ENCODE measurements around the gene CEMIP. TPM values are rescaled to one million over a fixed set of nuclear protein-coding genes. Genes with fewer than 3 reads are reported as not detected.

CEMIP gene
- polyA plus RNA-seq, 3 donors, result not detected

GRCh38 chr15:80779658-80780415, 667 bp downstream of the CEMIP start:
- Histone ChIP-seq H3K4me2 (replicated peaks; ENCODE audit: extremely low read depth, low read length, poor library complexity, severe bottlenecking) (peak overlapping the region; percentile 71), H3K9ac (ENCODE audit: insufficient read depth, low read length, poor library complexity, severe bottlenecking) (no peak overlapping the region), H3K27me3 (ENCODE audit: control insufficient read depth in 2 of 2, insufficient read depth in 2 of 2, low read length in 2 of 2) (peaks cover 47 to 63% of the 10 kb centered on the region in 2 donors), H4K20me1 (ENCODE audit: insufficient read depth, low read length) (no peaks in the 10 kb centered on the region), H3K36me3 (replicated peaks in 1 of 2; ENCODE audit: control insufficient read depth in 1 of 2, insufficient read depth in 2 of 2, low read length in 2 of 2) (no peaks in the 10 kb centered on the region), H2AFZ (ENCODE audit: insufficient read depth, low read depth, low read length, poor library complexity, severe bottlenecking) (peak overlapping the region; percentile 31), H3K4me3 (replicated peaks in 1 of 3; ENCODE audit: low read depth in 2 of 3, low read length in 3 of 3) (peak overlapping the region in 2 of 3 experiments; percentile 3 to 68), H3K27ac (ENCODE audit: low read depth in 1 of 2, low read length in 2 of 2) (no peak overlapping the region), H3K9me3 (replicated peaks in 1 of 2; ENCODE audit: control insufficient read depth in 1 of 2, insufficient read depth in 1 of 2, low read length in 2 of 2) (peaks cover 12 to 22% of the 10 kb centered on the region in 2 donors), H3K79me2 (ENCODE audit: insufficient read depth, low read length) (no peaks in the 10 kb centered on the region), H3K4me1 (ENCODE audit: control insufficient read depth in 1 of 2, insufficient read depth in 2 of 2, low read length in 2 of 2) (peaks cover 33 to 44% of the 10 kb centered on the region in 2 donors)
- Mint-ChIP-seq H3K36me3 (peaks cover 7 to 12% of the 10 kb centered on the region in 2 donors), H3K4me3 (peak overlapping the region; percentile 55 to 94), H3K27me3 (ENCODE audit: low read depth in 3 of 3) (peaks cover 50 to 70% (median 68%) of the 10 kb centered on the region in 3 donors), H3K27ac (peak overlapping the region in 1 of 7 donors; percentile 23), H3K9me3 (peaks cover 2 to 21% (median 11%) of the 10 kb centered on the region in 7 donors), H3K4me1 (peaks cover 32% of the 10 kb centered on the region)
- intact Hi-C loops (cut with micrococcal nuclease), result loop anchor here (5.0 kb wide), 2 partner anchors 83 to 323 kb away; partner anchors contain the start of gene ABHD17C (in 1 of the 2)
- 5% methylated on average over 45 of the region's 45 CpGs for WGBS (ENCODE audit: insufficient coverage)
- no peak for DNase-seq
- TF ChIP-seq, protein P1, sequence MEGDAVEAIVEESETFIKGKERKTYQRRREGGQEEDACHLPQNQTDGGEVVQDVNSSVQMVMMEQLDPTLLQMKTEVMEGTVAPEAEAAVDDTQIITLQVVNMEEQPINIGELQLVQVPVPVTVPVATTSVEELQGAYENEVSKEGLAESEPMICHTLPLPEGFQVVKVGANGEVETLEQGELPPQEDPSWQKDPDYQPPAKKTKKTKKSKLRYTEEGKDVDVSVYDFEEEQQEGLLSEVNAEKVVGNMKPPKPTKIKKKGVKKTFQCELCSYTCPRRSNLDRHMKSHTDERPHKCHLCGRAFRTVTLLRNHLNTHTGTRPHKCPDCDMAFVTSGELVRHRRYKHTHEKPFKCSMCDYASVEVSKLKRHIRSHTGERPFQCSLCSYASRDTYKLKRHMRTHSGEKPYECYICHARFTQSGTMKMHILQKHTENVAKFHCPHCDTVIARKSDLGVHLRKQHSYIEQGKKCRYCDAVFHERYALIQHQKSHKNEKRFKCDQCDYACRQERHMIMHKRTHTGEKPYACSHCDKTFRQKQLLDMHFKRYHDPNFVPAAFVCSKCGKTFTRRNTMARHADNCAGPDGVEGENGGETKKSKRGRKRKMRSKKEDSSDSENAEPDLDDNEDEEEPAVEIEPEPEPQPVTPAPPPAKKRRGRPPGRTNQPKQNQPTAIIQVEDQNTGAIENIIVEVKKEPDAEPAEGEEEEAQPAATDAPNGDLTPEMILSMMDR (IDR thresholded peaks at IDR 0.05), result no peak

- peak overlapping the region in 1 of 2 donors; percentile 94 for H3K4me3 Mint-ChIP-seq
- peaks cover 50 to 70% (median 68%) of the 10 kb centered on the region in 3 donors for H3K27me3 Mint-ChIP-seq (ENCODE audit: low read depth in 3 of 3)
Observed at GRCh38 chr15:80780416-80781221, 1.4 kb downstream of the CEMIP start.

More at GRCh38 chr15:80780416-80781221, 1.4 kb downstream of the CEMIP start:
- Histone ChIP-seq H3K9ac (ENCODE audit: insufficient read depth, low read length, poor library complexity, severe bottlenecking) (no peak overlapping the region), H3K9me3 (replicated peaks in 1 of 2; ENCODE audit: control insufficient read depth in 1 of 2, insufficient read depth in 1 of 2, low read length in 2 of 2) (peaks cover 9 to 22% of the 10 kb centered on the region in 2 donors), H3K27ac (ENCODE audit: low read depth in 1 of 2, low read length in 2 of 2) (no peak overlapping the region), H3K36me3 (replicated peaks in 1 of 2; ENCODE audit: control insufficient read depth in 1 of 2, insufficient read depth in 2 of 2, low read length in 2 of 2) (no peaks in the 10 kb centered on the region), H4K20me1 (ENCODE audit: insufficient read depth, low read length) (no peaks in the 10 kb centered on the region), H3K27me3 (ENCODE audit: control insufficient read depth in 2 of 2, insufficient read depth in 2 of 2, low read length in 2 of 2) (peaks cover 47 to 63% of the 10 kb centered on the region in 2 donors), H3K4me2 (replicated peaks; ENCODE audit: extremely low read depth, low read length, poor library complexity, severe bottlenecking) (no peak overlapping the region), H3K4me3 (replicated peaks in 1 of 3; ENCODE audit: low read depth in 2 of 3, low read length in 3 of 3) (no peak overlapping the region), H2AFZ (ENCODE audit: insufficient read depth, low read depth, low read length, poor library complexity, severe bottlenecking) (no peak overlapping the region), H3K79me2 (ENCODE audit: insufficient read depth, low read length) (no peaks in the 10 kb centered on the region), H3K4me1 (ENCODE audit: control insufficient read depth in 1 of 2, insufficient read depth in 2 of 2, low read length in 2 of 2) (peaks cover 33 to 44% of the 10 kb centered on the region in 2 donors)
- Mint-ChIP-seq H3K9me3 (peaks cover 2 to 21% (median 11%) of the 10 kb centered on the region in 7 donors), H3K36me3 (peaks cover 7 to 12% of the 10 kb centered on the region in 2 donors), H3K27ac (no peak overlapping the region), H3K4me1 (peaks cover 32% of the 10 kb centered on the region)
- intact Hi-C loops (cut with micrococcal nuclease), result no loop called here
- TF ChIP-seq, protein P1 (IDR thresholded peaks at IDR 0.05), result no peak
- WGBS (ENCODE audit: insufficient coverage), result 2% methylated on average over 33 of the region's 40 CpGs
- DNase-seq, result no peak
